ENCODE data around the gene PARL.

Gene PARL, protein sequence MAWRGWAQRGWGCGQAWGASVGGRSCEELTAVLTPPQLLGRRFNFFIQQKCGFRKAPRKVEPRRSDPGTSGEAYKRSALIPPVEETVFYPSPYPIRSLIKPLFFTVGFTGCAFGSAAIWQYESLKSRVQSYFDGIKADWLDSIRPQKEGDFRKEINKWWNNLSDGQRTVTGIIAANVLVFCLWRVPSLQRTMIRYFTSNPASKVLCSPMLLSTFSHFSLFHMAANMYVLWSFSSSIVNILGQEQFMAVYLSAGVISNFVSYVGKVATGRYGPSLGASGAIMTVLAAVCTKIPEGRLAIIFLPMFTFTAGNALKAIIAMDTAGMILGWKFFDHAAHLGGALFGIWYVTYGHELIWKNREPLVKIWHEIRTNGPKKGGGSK

DNA sequence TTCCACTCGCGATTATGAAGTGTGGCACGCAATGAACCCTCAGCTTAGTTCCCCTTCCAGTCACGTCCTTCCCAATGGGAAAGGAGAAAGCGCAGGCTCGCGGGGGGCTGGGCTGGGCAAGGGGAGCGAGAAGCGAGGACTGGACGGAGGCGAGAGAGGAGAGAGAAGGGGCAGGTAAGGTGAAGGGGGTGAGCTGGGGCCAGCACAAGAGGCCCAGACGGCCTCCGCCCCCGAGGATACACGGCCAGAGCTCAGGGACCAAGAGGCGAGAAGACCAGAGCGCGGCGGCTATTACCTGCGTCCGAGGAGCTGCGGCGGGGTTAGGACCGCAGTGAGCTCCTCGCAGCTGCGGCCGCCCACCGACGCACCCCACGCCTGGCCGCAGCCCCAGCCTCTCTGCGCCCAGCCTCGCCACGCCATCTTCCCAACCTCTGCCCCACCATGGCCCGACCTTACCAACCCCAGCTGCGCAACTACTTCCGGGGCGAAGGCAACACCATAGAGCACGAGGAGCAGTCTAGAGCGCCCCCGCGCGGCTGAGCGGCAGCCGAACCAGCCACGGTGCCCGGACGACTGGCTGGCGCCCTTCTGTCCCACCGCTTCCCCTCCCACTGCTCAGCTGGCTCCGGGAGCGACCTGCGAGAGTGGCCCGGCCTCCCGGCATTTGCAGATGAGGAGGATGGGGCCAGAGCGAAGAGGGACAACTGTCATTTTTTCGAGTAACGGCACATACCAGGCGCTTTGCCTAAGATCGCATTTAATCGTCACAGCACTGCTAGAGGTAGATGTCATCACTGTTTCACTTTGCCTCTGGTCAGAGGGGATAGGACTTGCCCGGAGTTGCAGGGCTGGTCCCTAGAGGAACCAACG, at the start of gene PARL:
Gene PARL, minus strand, starts transcription at position 454 of the 870 bp plus-strand sequence. Its CDS starts 34 bp downstream, at position 420.
- DNase-seq (ENCODE audit: low spot score) = peak; percentile 95

DNA sequence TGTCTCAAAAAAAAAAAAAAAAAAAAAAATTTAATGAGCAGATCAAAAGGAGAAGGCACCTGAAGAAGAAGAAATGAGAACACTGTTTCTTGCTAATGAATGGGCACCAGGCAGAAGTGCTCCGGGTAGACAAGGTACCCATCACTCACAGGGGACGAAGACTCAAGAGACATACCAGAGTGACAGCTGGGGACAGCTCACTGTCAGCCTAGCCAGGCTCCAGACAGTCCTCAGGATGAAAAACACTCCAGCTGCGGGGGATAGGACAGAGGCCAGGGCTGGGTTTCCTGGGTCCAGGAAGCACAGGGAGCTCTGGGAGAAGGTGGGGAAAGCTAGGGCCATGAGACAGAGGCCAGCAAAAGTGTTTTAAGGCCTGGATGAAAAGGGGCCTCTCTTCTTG, 48.5 kb upstream of the PARL start:
- no peak for DNase-seq (ENCODE audit: low spot score)

DNA sequence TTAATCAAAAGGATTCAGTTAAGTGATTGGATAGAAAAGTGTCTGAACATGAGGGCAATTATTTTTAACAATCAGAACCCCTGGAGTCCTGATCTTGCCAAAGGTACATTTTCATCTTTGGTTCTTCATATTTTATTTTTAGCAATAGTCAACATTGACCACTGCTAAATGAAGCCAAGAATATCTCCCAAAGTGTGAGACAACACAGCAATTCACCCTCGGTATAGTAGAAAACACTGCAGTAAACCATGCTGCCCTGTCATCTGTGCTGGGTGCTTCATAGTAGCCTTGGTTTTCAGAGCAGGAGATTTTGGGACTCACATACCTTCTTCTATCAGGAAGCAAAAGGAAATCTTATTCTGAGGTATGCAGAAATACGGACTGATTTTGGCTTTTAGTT, 47.2 kb upstream of the PARL start:
- DNase-seq (ENCODE audit: low spot score) = no peak

DNA sequence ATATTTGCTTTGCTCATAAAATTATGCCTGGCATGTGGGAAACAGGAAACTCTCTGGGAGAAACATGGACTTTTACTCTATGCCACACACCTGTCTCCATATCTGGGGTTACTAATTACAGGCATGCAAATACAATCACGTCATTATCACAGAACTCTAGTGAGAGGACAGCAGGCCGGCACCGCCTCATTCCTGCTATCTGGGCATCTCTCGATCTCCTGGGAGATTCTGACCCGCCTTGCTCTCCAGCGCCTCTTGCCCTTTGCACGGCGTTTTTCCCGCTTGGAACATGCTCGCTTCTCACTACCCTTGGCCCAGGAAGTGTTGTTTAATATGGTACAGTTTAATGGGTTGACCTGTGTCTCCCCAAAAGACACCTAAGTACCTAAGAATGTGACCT, 45.4 kb upstream of the PARL start:
- no peak for DNase-seq (ENCODE audit: low spot score)

DNA sequence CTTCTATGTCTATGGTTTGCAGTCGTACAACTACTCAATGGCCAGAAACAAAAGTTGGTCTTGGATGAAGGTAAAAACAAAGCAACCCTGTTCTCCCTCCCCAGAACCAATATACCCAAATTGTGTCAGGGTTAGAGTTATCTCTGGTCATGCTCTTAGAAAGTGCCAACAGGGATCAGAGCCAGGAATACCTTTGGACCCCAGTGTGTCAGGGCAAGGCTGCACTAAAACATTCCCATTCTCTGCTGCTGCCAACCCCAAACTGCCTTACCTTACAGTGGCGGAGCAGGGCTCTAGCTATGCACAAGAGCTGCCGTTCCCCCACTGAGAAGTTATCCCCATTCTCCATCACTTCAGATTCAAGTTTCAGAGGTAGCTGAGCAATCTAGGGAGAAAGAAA, 42.4 kb upstream of the PARL start:
- DNase-seq (ENCODE audit: low spot score) = no peak

DNA sequence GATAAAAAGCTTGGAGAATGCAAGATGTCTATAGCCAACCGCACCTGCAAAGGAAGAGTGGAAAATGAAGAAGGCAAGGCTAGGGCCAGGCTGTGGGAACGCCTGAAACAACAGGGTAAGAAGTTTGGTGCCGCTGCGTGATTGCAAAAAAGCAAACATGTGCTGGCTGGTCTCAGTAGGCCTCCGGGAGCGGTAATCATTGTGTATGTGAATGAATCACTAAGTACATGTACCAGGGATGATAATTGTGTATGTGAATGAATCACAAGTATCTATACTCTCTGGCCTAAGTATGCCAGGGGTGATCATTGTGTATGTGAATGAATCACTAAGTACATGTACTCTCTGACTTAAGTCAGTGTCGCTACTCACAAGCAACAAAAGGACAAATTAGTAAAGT, 40.3 kb upstream of the PARL start:
- no peak for DNase-seq (ENCODE audit: low spot score)

DNA sequence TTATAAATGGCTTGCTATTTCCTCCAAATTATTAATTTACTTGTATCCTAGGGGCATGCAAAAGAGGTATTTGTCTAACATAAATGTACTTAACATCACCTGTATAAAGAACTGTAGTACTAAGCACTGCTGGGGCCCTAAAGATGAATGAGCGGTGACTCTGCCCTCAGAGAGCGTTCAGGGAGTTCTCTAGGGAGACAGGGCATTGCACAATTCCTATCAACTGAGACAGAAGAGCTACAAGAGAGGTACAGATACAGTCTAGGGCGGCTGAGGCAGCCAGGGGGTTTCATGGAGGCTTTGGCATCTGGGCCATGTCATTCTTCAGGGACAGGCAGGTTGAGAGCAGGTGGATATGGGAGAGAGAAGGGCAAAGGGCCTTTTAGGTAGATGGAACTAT, 39.9 kb upstream of the PARL start:
- DNase-seq (ENCODE audit: low spot score) = no peak

DNA sequence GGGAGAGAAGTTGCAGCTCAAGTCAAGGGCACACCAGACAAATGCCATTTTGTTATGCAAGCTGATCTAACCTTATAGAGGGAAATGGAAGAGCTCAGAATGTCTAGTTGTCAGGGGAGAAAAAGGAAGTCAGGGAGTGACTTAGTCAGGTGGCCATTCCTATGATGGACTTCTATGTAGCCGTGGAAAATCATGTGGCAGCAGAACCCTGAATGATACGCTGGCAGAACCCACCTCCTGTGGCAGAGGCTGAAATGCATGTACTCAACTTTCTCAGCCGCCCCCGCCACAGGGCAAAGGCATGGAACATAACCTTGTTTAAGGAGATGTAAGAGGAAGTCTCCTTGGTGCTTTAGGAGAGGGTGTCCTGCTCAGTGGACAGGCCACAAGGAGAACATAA, 37.7 kb upstream of the PARL start:
- DNase-seq (ENCODE audit: low spot score) = no peak

DNA sequence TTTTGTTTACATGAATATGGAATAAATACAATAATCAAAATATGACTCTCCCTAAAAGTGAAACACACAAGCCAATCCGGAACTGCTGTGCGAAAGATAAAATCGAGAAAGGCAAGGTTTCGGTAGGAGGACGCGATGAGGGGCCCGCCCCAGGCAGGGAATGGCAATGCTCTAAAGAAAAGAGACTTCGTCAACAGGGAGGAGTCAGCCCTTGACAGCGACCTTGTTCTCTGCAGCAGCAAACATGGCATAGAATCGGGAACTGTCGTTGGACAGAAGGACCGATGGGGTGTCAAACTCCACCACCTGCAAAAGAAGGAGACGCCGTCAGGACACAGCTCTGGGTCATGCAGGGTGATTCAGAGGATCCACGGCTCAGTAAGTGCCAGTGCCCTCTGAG, 36.4 kb upstream of the PARL start:
- DNase-seq (ENCODE audit: low spot score) = no peak

DNA sequence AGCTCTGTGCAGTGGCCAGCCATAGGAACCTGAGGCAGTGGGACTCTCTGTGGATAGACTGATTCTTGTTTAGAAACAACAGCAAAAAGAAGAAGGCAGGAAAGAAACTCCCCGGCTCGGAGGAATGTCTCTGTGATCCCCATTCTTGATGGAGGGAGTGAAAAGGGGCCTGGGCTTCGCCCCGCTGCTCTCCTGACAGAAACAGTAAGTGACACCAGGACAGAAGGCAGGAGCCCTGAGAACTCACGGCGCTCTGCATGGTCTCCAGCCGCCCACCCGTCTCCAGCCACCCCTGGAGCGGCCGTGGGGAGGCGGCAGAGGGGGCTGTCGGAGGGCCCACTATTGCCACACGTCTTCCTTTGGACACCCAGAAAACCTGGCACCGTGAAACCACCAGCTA, 35.7 kb upstream of the PARL start:
- no peak for DNase-seq (ENCODE audit: low spot score)

DNA sequence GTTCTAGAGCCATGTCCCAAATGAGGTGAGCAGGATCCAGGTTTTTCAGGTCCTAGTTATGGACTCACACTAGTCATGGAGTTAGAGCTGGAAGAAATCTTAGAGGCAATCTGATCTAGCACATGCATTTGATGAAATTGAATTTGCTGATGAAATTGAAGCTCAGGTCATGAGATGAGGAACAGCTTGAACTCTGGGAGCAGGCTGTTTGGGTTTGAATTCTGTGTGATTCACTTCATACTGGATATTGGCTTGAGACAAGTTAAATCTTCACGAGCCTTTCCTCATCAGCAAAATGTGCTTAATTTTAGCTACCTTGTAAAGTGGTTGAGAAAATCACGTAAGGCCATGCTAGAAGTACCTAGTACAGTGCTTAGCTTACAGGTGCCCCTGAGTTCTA, 33.5 kb upstream of the PARL start:
- no peak for DNase-seq (ENCODE audit: low spot score)

DNA sequence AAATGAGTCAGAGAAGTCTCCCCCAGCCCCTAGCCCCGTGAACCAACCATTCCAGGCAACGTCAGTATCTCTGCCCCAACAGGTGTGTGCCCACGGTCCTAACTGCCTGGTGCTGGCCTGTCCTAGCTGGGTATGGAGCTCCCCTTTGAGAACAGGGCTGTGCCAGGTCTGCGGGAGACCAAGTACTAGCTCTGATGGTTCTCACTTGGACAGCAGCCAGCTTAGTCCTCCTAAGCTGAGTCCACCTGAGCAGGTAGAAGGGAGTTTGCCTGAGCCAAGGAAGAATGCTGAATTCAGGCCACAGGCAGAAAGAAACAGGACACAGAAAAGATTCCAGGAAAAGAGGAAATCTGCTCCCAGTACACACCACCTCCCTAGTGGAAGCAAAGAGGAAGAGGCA, 33.1 kb upstream of the PARL start:
- no peak for DNase-seq (ENCODE audit: low spot score)

DNA sequence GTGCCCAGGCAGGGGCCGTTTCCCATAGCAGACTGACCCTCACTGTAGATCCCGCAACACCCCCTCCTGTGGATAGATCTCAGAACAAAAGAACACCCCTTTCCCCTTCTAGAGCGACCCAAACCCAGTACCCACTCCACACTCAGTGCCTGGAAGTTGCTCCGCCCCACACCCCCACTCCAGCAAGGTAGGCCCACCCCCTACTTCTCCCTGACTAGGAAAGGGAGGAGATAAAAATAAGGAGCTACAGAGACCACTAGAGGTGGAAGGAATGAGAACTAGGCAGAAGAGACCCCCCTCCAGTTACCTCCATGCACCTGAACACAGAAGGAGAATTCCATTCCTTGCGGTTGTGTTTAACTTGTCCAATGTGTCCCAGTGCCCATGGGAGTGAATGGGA, 30.2 kb upstream of the PARL start:
- no peak for DNase-seq (ENCODE audit: low spot score)

DNA sequence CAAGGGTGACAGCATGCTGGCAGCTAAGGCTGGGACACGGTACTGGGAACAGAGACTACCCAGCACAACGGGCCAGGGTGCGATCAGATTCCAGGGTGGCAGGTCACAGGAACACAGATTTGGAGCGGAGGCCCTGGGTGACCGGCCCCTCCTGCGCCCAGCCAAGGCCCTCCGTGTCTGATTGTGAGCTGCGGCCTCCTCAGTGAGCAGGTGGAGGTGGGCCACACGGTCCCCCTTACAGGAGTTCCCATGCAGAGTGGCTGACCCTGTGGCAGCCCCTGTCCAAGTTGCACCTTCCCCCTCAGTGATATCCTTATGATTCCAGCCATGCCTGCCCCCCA, 28.9 kb upstream of the PARL start:
- DNase-seq (ENCODE audit: low spot score) = no peak

DNA sequence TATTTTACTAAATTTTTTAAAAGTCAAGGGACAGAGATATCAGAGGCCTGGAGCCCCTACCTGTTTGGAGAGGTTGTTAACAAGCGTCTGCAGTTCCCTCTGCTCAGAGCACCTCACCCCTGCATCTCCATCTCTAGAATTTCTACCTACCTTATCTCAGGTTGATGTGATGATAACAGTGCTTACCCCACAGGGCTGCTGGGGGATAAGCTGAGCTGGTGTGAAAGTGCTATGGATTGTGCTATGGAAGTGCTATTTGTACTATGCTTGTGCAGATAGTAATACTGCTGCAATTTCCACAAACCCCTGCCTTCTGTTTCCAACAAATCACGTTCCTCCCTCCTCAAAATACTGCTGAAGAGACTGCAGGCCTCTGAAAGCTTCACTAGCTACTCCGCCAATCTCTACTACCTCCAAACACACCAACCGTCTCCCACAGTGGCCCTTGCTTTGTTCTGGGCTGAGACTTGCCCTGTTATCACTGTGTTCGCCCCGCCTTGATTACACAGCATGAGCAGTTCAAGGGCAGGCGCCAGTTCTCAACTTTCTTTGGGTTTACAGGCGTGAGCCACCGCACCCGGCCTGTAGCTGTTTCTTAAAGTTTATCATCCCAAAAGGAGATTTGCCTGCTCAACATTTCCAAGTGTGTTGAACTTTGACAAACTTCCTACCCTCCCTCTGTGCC, 28.4 kb upstream of the PARL start:
- no peak for DNase-seq (ENCODE audit: low spot score)

DNA sequence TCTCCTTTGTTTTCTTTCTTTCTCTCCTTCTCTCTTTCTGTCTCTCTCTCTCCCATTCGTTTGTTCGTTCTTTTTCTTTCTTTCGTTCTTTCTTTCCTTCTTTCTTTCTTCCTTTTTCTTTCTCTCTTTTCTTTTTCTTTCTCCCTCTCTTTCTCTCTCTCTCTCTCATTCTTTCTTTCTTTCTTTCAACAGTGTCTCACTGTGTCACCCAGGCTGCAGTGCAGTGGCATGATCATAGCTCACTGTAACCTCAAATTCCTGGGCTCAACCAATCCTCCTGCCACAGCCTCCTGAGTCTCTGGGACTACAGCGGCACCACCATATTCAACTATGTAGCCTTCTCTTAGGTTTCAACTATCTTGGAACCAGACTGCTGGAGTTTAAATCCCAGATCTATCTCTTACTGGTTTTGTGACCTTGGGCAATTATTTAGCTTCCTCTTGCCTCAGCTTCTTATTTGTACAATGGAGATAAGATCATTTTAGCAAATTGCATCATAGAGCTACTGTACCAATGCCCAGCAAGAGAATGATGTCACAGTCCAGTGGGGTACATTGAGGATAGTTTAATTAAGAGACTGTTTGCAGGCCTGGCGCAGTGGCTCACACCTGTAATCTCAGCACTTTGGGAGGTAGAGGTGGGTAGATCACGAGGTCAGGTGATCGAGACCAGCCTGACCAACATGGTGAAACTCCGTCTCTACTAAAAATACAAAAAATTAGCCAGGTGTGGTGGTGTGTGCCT, 27.3 kb upstream of the PARL start:
- no peak for DNase-seq (ENCODE audit: low spot score)

DNA sequence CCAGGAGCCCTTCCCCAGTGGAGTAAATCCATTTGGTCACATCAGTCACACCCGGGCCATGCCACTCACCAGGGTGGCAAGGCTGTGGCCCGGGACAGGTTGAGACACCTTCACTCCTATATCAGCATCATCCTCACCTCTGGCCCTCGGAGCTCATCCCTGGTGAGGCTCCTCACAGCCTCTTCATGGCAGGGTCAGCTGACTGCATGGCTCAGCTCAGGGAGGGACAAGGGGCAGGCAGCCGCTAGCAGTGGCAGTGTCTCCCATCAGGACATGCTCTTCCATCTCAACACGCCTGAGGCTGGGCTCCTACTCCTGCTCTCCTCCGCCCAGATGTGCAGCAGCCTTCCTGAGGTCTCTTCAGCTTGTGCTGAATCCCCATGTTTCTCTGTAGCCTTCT, 26.4 kb upstream of the PARL start:
- DNase-seq (ENCODE audit: low spot score) = no peak

DNA sequence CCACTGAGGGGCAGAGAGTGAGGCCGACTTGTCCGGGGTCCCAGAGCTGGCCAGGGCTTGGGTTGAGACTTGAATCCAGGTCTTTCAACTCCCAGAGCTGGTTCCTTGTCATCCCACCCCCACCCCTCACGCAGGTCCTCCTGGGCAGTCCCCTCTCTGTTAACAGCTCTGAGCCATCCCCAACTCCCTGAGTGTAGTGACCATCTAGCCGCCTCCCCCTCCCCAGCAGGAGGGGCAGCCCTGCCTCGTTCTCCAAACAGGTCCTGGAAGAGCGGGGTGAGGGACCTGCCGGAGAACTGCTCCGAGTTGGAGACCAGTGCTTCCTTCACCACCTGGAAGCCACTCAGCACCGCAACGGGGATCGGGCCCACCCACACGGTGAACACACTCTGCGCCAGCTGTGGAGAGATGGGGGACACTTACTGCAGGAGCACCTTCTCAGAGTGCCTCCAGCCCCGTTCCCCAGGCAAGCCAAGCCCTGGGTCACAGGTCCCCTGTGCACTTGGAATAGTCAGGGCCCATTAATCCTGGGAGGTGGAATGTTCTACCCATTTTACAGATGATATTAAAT, 24.4 kb upstream of the PARL start:
- DNase-seq (ENCODE audit: low spot score) = no peak

DNA sequence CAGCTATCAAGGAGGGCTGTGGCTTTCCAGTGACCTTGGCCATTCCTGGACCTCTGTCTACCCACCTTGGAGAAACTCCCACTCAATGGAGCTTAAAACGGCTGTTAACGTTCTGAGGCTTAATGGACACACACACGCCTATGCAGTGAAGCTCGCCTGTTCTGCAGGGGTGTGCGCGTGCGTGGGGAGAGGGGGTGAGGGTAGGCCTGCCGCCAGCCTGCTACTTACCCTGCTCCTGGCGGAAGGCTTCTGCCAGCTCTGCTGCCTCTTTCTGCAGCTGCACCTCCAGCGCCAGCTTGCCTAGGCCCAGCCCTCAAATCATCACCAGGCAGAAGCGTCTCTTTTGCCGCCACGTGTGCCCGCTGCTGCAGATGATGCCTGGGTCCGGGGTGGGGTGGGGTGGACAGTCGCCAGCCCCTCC, 23.2 kb upstream of the PARL start:
- no peak for DNase-seq (ENCODE audit: low spot score)

DNA sequence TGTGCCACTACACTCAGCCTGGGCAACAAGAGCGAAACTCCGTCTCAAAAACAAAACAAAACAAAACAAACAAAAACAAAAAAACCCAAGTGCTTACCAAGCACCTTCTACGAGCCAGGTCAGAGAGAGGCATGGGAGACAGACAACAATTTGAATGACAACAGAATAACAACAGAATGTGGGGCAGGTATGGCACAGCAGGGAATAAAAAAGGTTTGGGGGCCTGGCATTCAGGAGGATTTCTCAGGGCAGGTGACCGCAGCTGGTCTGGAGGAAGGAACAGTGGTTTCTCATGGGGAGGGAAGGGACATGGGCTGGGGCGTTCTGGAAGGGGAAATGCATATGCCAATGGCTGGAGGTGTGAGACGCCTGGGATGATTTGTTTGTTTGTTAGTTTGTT, 22.5 kb upstream of the PARL start:
- DNase-seq (ENCODE audit: low spot score) = no peak

DNA sequence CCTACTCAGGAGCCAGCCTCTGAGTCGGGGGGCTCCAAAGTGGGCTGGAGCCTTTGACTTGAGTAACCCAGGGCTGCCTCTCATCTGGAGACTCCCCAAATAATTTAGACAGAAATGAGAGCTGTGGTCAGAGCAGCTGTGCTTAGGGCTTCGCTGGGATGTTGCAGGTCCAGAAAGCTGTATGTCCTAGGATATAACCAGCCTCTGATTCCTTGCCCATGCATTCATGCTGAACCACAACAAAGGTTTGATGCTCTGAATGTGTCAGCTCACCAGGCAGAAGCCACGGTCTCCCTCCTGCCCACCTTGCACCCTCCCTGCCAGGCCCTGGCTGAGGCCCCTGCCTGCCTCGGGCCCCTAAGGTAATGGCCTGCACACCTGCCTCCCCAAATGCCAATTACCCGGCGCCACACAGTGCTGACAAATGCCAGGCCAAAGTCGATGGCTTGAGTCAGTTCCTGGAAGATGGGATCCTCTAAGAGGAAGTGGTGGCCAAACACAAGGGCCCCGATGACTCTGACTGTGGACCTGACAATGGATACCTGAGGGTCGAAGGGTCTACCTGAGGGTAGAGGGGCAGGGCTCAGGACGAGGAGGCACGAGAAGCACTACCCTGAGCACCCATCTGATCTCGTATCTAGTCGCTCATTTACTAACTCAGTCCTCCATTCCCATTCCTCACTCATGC, 21.7 kb upstream of the PARL start:
- DNase-seq (ENCODE audit: low spot score) = no peak
